Transverse colon (tissue), 4 donors: ENCODE data around the gene ZBTB5. TPM values are rescaled to one million over a fixed set of nuclear protein-coding genes. Genes with fewer than 3 reads are reported as not detected.
A peak's percentile ranks its signal among the peaks of the same experiment; 100 is the strongest.

ENCODE experiments used
- DNase-seq: peaks from one replicate; pipeline ENCODE4 v3.0.0-alpha.2; 2019
- H3K27ac ChIP-seq, 4 donors: fragments of 200-600 bp; sonication (generic); 2 replicates each; pipeline ENCODE4 v1.5.1; 2016 to 2018; ENCODE audit warnings: inconsistent platforms in 4 of 4
- H3K27me3 ChIP-seq: fragments of 200-600 bp; sonication (generic); 2 replicates; pipeline ENCODE4 v1.5.1; 2017; ENCODE audit warnings: inconsistent platforms
- H3K36me3 ChIP-seq, 4 donors: fragments of 200-600 bp; sonication (generic); 2 replicates each; pipeline ENCODE4 v1.5.1; 2017 to 2019; ENCODE audit warnings: inconsistent platforms in 4 of 4
- H3K4me1 ChIP-seq, 4 donors: fragments of 200-600 bp; sonication (generic); 2 replicates each; pipeline ENCODE4 v1.5.1; 2017 to 2020; ENCODE audit warnings: inconsistent platforms in 4 of 4
- H3K4me3 ChIP-seq, 4 donors: fragments of 200-600 bp; sonication (generic); 1 replicate in 1 of 4; 2 replicates in 3 of 4; pipeline versions ENCODE4 v1.5.1 to v1.6.1; 2017 to 2019; ENCODE audit warnings: inconsistent platforms in 4 of 4
- H3K9me3 ChIP-seq, 2 donors: fragments of 200-600 bp; sonication (generic); 2 replicates each; pipeline ENCODE4 v1.5.1; 2017 to 2019; ENCODE audit warnings: inconsistent platforms in 2 of 2
- CTCF ChIP-seq, 5 experiments: fragments of 200-600 bp in 3 of 5; fragments of 450-650 bp in 2 of 5; sonication (generic) in 3 of 5; IDR thresholded peaks; 1 replicate in 2 of 5; 2 replicates in 3 of 5; pipeline ENCODE4 v1.5.1; 2016 to 2017; ENCODE audit warnings: antibody characterized with exemption in 5 of 5, inconsistent platforms in 3 of 5, mild to moderate bottlenecking in 2 of 5, moderate library complexity in 1 of 5
- EP300 ChIP-seq: sonication (generic); formaldehyde crosslinking; IDR thresholded peaks from one replicate; pipeline ENCODE4 v1.6.1; 2017; ENCODE audit warnings: antibody characterized with exemption, low read depth
- POLR2A ChIP-seq: fragments of 450-650 bp; IDR thresholded peaks from one replicate; pipeline ENCODE4 v1.6.1; 2016; ENCODE audit warnings: antibody characterized with exemption, mild to moderate bottlenecking, moderate library complexity
- POLR2AphosphoS5 ChIP-seq, 3 donors: sonication (generic); formaldehyde crosslinking; IDR thresholded peaks; one replicate each; pipeline ENCODE4 v1.6.1; 2016; ENCODE audit warnings: antibody characterized with exemption in 3 of 3
- WGBS, 2 donors: methylation state at CpG; one replicate each; pipeline ENCODE4 v1.1.5; 2018; ENCODE audit warnings: low coverage in 1 of 2; 5-methylcytosine and 5-hydroxymethylcytosine counted together
- in situ Hi-C, 4 donors: fragments of 200-750 bp; cut with MboI; loops; one replicate each; pipeline versions ENCODE4 v1.15.0 to v1.15.1; 2017; ENCODE audit warnings: low sequenced_read_pairs in 3 of 4, low pct_ligation_motif_present in 1 of 4, low pct_unique_long_range_greater_than_20kb in 1 of 4
- intact Hi-C: fragments of 100-400 bp; cut with DNase I; formaldehyde crosslinking; loops from one replicate; pipeline ENCODE4 v1.15.1; 2023; ENCODE audit warnings: low total_unique reads
- total RNA-seq, 4 donors: library from RNA; depleted of rRNA; stranded (reverse); fragments of >200 nt; gene quantifications; one replicate each; pipeline ENCODE4 v1.1.0, GENCODE V29; 2016

The ZBTB5 gene
- total RNA-seq, 4 donors from 2014 or later = 3.2 to 14.6 (median 12.8) TPM

DNA sequence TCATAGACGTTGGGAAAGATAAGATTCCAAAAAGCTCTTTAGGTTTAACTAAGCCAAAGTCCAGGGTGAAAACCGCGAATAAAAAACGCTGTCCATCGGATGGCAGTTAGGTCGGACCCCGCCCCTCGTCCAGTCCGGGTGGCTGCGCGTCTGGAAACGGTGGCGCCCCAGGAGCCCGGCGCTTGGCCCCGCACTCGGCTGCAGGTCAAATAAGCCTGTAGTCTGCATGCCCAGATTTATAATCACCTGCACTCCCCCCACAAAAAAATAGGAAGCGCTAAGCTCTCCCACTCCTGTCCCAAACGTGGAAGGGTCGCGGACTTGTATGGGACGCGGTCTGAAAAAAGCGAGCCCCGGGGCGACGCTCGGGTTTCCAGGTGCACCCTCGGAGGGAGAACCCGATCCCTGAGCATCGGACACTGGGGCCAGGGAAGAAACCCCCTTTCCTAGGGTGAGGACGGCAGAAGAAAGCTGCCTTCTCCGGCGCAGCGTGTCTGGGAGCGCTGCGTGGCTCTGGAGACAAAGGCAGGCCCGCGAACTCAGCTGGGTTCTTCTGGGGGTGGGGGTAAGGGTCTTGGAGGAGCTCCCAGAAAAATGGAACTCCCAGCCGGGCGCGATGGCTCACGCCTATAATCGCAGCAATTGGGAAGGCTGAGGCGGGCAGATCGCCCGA is 923 bp upstream of the ZBTB5 start:
- intact Hi-C loops = no loop called here
- H3K27me3 ChIP-seq = no peaks in the 10 kb centered on the region
- in situ Hi-C loops = loop anchor here in 2 of 4 donors (10.0 to 25.0 kb wide), 3 partner anchors 129 to 596 kb away; partner anchors contain the start of genes EXOSC3 (in 1 of the 2), SHB (in 1 of the 2) and TOMM5 (in 1 of the 2)
- H3K4me1 ChIP-seq = peaks cover 14 to 37% (median 30%) of the 10 kb centered on the region in 4 donors
- TF ChIP-seq EP300 (no peak), POLR2A (peak; percentile 81), POLR2AphosphoS5 (IDR thresholded peaks at IDR 0.05) (peak in 2 of 3 donors; percentile 8 to 35), CTCF (IDR thresholded peaks at IDR 0.05) (no peak)
- no peaks in the 10 kb centered on the region for H3K9me3 ChIP-seq
- no peaks in the 10 kb centered on the region for H3K36me3 ChIP-seq
- 1 to 3% methylated on average over 21 to 47 of the region's 47 CpGs for WGBS, 2 donors
- peak overlapping the region; percentile 94 to 99 (median 98) for H3K27ac ChIP-seq
- peak overlapping the region; percentile 49 to 95 (median 71) for H3K4me3 ChIP-seq
- peak; percentile 82 for DNase-seq

GRCh38 chr9:37464426-37465248 is 613 bp downstream of the ZBTB5 start:
- H3K9me3 ChIP-seq = no peaks in the 10 kb centered on the region
- H3K27ac ChIP-seq = peak overlapping the region; percentile 94 to 99 (median 98)
- peaks cover 14 to 37% (median 30%) of the 10 kb centered on the region in 4 donors for H3K4me1 ChIP-seq
- 0% methylated on average over 40 of the region's 47 CpGs; no CpG with 5 or more reads in 1 of the 2 donors for WGBS, 2 donors
- intact Hi-C loops (no loop called here), in situ Hi-C loops (loop anchor here in 2 of 4 donors (10.0 to 25.0 kb wide), 3 partner anchors 130 to 598 kb away; partner anchors contain the start of genes EXOSC3 (in 1 of the 2), SHB (in 1 of the 2) and TOMM5 (in 1 of the 2))
- peak; percentile 82 for DNase-seq
- peak overlapping the region; percentile 69 to 95 (median 79) for H3K4me3 ChIP-seq
- TF ChIP-seq POLR2A = peak; percentile 74
- TF ChIP-seq CTCF (IDR thresholded peaks at IDR 0.05) = no peak
- TF ChIP-seq POLR2AphosphoS5 (IDR thresholded peaks at IDR 0.05) = peak in 1 of 3 donors; percentile 4
- H3K27me3 ChIP-seq = no peaks in the 10 kb centered on the region
- H3K36me3 ChIP-seq = no peaks in the 10 kb centered on the region

DNA sequence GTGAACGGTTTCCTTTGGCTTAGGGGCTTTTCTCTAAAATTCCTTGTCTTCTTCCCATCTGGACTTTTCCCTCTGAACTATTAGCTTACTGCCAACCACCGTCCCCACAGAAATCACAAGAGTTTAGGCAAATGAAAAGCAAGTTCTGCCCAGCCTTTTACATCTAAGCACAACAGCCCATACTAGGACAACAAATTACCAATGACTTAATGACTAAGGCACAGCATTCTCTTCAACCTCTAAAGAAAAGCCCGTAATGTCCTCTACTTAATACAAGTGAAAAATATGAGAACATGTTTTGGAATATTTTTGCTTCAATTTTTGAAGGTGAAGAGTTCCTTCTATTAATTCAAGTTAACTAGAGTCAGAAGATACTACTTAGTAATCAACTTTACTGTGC is 1.2 kb downstream of the ZBTB5 start:
- H3K4me3 ChIP-seq = peak overlapping the region in 3 of 4 donors; percentile 69 to 95 (median 73)
- peaks cover 14 to 37% (median 30%) of the 10 kb centered on the region in 4 donors for H3K4me1 ChIP-seq
- H3K36me3 ChIP-seq = no peaks in the 10 kb centered on the region
- no peaks in the 10 kb centered on the region for H3K27me3 ChIP-seq
- no peaks in the 10 kb centered on the region for H3K9me3 ChIP-seq
- no peak for TF ChIP-seq POLR2AphosphoS5 (IDR thresholded peaks at IDR 0.05)
- no peak for TF ChIP-seq POLR2A
- no peak for TF ChIP-seq EP300
- TF ChIP-seq CTCF (IDR thresholded peaks at IDR 0.05) = no peak
- in situ Hi-C loops = loop anchor here in 2 of 4 donors (10.0 to 25.0 kb wide), 3 partner anchors 131 to 598 kb away; partner anchors contain the start of genes EXOSC3 (in 1 of the 2), SHB (in 1 of the 2) and TOMM5 (in 1 of the 2)
- 20 to 25% methylated on average over 3 of the region's 3 CpGs for WGBS, 2 donors
- no peak for DNase-seq
- intact Hi-C loops = no loop called here
- H3K27ac ChIP-seq = peak overlapping the region; percentile 94 to 99 (median 98)

DNA sequence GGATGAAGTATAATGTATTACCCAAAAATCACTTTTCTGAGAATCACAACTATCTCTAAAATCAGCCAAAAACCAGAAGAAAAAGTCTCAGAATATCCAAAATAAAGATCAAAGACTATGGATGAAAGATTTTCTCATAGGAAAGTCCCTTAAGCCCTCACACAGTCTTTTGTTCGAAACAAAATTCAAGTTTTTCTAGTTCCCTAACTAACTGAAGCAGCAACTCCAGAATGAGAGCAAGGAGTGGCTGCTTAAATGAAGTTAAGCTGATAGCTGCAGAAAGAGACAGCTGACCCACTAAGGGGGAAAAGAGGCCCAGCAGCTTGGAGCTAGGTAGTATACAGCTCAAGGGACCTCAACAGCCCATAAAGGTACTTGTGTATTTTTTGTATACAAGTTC is 8.4 kb downstream of the ZBTB5 start:
- WGBS, 2 donors = 88 to 93% methylated on average over 1 of the region's 1 CpG
- no peak overlapping the region for H3K27ac ChIP-seq
- peaks cover 6 to 32% (median 12%) of the 10 kb centered on the region in 4 donors for H3K4me1 ChIP-seq
- no peak overlapping the region for H3K4me3 ChIP-seq
- no peaks in the 10 kb centered on the region for H3K9me3 ChIP-seq
- in situ Hi-C loops = loop anchor here in 1 of 4 donors (25.0 kb wide), 2 partner anchors 330 to 605 kb away; partner anchors contain the start of genes EXOSC3 and SHB
- no peak for DNase-seq
- no peaks in the 10 kb centered on the region for H3K27me3 ChIP-seq
- no peaks in the 10 kb centered on the region for H3K36me3 ChIP-seq
- intact Hi-C loops = no loop called here
- TF ChIP-seq CTCF (IDR thresholded peaks at IDR 0.05) = no peak
- TF ChIP-seq POLR2A = no peak
- TF ChIP-seq EP300 = no peak
- no peak for TF ChIP-seq POLR2AphosphoS5 (IDR thresholded peaks at IDR 0.05)
